GM12878 (cell line): Measurements from ENCODE around the gene DACH2. TPM values are rescaled to one million over a fixed set of nuclear protein-coding genes. Genes with fewer than 3 reads are reported as not detected.

ENCODE experiments used
- CREM ChIP-seq: IDR thresholded peaks from 2 replicates; pipeline ENCODE4 v1.6.1; 2014; ENCODE audit warnings: antibody characterized with exemption, low read depth
- ETV6 ChIP-seq, 2 experiments: fragments of 450-650 bp in 1 of 2; IDR thresholded peaks in 1 of 2; conservative IDR thresholded peaks in 1 of 2; 2 replicates each; pipeline ENCODE4 v1.6.1; 2014; ENCODE audit warnings: antibody characterized with exemption in 1 of 2, borderline replicate concordance in 1 of 2, low read depth in 1 of 2, mild to moderate bottlenecking in 1 of 2, moderate library complexity in 1 of 2
- MEF2B ChIP-seq: fragments of 450-650 bp; IDR thresholded peaks from 2 replicates; pipeline ENCODE4 v1.6.1; 2018; ENCODE audit warnings: mild to moderate bottlenecking, moderate library complexity; ENCODE audit not compliant: partially characterized antibody, poor library complexity, severe bottlenecking
- RAD21 ChIP-seq: IDR thresholded peaks from 2 replicates; pipeline ENCODE4 v1.6.1; 2011; ENCODE audit warnings: mild to moderate bottlenecking, low read depth, low read length, moderate library complexity; ENCODE audit not compliant: insufficient read depth
- RFX5 ChIP-seq: IDR thresholded peaks from 2 replicates; pipeline ENCODE4 v1.6.1; 2011; ENCODE audit warnings: low read depth, low read length, improper control_type of control experiment
- polyA plus RNA-seq, 11 experiments: library from polyadenylated mRNA; depleted of rRNA in 4 of 11; unstranded in 6 of 11; stranded (reverse) in 5 of 11; fragments of >200 nt; fragmentation: Nextera tagmentation in 4 of 11; fragmentation: Illumina TruSeq in 1 of 11; extraction: Ambion mirVana in 4 of 11; extraction: Trizol in 1 of 11; gene quantifications; 1 replicate in 1 of 11; 2 replicates in 10 of 11; pipeline versions ENCODE4 v1.2.1 to v1.2.3, GENCODE V29; 2011 to 2016; ENCODE audit warnings: inconsistent platforms in 2 of 11, missing spikeins in 2 of 11, low read depth in 1 of 11
- total RNA-seq, 4 experiments: library from RNA; depleted of rRNA in 3 of 4; stranded (reverse); fragments of >200 nt in 3 of 4; fragmentation: Illumina TruSeq in 1 of 4; extraction: Trizol in 1 of 4; gene quantifications; 2 replicates each; pipeline versions ENCODE4 v1.2.1 to v1.2.3, GENCODE V29; 2013 to 2021
- TF ChIP-seq, protein P1 (sequence below): IDR thresholded peaks from 2 replicates; pipeline ENCODE4 v1.6.1; 2012; ENCODE audit warnings: low read depth, low read length, improper control_type of control experiment
- TF ChIP-seq, protein P2 (sequence below), 3 experiments: IDR thresholded peaks in 2 of 3; conservative IDR thresholded peaks in 1 of 3; 2 replicates each; pipeline ENCODE4 v1.5.1; 2011; ENCODE audit warnings: low read depth in 3 of 3, low read length in 3 of 3, mild to moderate bottlenecking in 3 of 3, control low read depth in 2 of 3, moderate library complexity in 2 of 3, inconsistent platforms in 1 of 3, mixed read lengths in 1 of 3; ENCODE audit not compliant: control insufficient read depth in 2 of 3, insufficient read depth in 1 of 3; ENCODE audit errors: extremely low read depth in 1 of 3
- TF ChIP-seq, protein P3 (sequence below): IDR thresholded peaks from 2 replicates; pipeline ENCODE4 v1.6.1; 2011; ENCODE audit warnings: borderline replicate concordance, low read depth, mild to moderate bottlenecking, moderate library complexity, mixed read lengths, low read length; ENCODE audit not compliant: insufficient read depth; ENCODE audit errors: extremely low read length

The DACH2 gene
- total and polyA plus RNA-seq, 10 of the 15 experiments (the other 5 are each of a cell fraction or from before 2014, with no cell fraction given) = 0.03 to 0.19 (median 0.07) TPM; not detected in 6

DNA sequence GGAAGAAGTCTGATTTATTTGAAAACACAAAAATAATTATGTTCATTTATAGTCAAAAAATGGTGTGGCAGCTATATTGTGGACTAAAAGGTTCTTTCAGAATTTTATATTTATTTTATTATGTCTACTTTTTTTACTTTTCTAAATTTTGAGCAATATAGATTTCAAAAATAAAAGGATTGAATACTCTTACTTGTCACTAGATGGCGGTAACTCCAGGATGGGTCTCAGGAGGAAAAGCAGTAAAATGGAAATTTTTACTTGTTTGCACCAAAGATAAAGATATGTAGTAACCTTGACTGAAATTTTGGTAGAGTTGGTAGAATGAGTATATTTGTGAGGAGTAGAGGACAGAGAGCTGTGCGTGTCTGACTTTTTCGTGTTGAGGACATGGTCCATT lies 14.5 kb upstream of the DACH2 start (continued):
- TF ChIP-seq, protein P1, sequence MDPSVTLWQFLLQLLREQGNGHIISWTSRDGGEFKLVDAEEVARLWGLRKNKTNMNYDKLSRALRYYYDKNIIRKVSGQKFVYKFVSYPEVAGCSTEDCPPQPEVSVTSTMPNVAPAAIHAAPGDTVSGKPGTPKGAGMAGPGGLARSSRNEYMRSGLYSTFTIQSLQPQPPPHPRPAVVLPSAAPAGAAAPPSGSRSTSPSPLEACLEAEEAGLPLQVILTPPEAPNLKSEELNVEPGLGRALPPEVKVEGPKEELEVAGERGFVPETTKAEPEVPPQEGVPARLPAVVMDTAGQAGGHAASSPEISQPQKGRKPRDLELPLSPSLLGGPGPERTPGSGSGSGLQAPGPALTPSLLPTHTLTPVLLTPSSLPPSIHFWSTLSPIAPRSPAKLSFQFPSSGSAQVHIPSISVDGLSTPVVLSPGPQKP = no peak
- no peak for TF ChIP-seq ETV6 (conservative IDR thresholded peaks at IDR 0.05 in 1 of 2, IDR thresholded peaks at IDR 0.05 in 1 of 2; ENCODE audit: borderline replicate concordance in 1 of 2, low read depth in 1 of 2)
- TF ChIP-seq MEF2B = no peak
- TF ChIP-seq CREM = no peak
- TF ChIP-seq, protein P2, sequence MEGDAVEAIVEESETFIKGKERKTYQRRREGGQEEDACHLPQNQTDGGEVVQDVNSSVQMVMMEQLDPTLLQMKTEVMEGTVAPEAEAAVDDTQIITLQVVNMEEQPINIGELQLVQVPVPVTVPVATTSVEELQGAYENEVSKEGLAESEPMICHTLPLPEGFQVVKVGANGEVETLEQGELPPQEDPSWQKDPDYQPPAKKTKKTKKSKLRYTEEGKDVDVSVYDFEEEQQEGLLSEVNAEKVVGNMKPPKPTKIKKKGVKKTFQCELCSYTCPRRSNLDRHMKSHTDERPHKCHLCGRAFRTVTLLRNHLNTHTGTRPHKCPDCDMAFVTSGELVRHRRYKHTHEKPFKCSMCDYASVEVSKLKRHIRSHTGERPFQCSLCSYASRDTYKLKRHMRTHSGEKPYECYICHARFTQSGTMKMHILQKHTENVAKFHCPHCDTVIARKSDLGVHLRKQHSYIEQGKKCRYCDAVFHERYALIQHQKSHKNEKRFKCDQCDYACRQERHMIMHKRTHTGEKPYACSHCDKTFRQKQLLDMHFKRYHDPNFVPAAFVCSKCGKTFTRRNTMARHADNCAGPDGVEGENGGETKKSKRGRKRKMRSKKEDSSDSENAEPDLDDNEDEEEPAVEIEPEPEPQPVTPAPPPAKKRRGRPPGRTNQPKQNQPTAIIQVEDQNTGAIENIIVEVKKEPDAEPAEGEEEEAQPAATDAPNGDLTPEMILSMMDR (IDR thresholded peaks at IDR 0.05 in 2 of 3, conservative IDR thresholded peaks at IDR 0.05 in 1 of 3; ENCODE audit: control insufficient read depth in 2 of 3, extremely low read depth in 1 of 3, insufficient read depth in 1 of 3, low read depth in 3 of 3, low read length in 3 of 3) = peak; percentile 40 to 47 (median 45); a peak in 4 of 6 replicates
- TF ChIP-seq RFX5 = no peak
- peak; percentile 39; the same call in 1 of the 2 replicates for TF ChIP-seq RAD21
- TF ChIP-seq, protein P3, sequence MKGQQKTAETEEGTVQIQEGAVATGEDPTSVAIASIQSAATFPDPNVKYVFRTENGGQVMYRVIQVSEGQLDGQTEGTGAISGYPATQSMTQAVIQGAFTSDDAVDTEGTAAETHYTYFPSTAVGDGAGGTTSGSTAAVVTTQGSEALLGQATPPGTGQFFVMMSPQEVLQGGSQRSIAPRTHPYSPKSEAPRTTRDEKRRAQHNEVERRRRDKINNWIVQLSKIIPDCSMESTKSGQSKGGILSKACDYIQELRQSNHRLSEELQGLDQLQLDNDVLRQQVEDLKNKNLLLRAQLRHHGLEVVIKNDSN = no peak
